ENCODE data around the gene OTUD6A. TPM values are rescaled to one million over a fixed set of nuclear protein-coding genes. Genes with fewer than 3 reads are reported as not detected.

OTUD6A gene
- not detected in 2 replicates for total RNA-seq

- no peak for DNase-seq (ENCODE audit: low read depth, low spot score)
These were observed at the start of gene OTUD6A for GRCh38 chrX:70062076-70062475. OTUD6A (plus strand) TSS chrX:70062457; CDS start chrX:70062525, 68 bp downstream.

DNA sequence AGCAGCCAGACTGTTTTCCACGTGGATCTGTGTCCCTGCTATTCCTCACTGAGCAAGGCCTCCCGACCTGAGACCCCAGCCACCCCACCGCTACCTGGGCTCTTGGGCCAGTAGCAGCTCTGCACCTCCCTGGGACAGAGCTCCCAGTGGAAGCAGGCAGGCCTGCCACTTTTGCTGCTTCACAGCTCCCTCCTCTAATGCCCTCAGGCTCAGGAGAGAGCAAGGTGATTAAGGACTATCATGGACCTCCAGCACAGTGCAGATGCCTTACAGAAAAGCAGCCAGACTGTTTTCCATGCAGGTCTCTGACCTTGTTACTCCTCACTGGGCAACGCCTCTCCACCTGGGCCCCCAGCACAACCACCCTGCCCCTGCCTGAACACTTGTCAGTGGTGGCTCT is 49.5 kb upstream of the OTUD6A start:
- DNase-seq (ENCODE audit: low read depth, low spot score), result no peak

DNA sequence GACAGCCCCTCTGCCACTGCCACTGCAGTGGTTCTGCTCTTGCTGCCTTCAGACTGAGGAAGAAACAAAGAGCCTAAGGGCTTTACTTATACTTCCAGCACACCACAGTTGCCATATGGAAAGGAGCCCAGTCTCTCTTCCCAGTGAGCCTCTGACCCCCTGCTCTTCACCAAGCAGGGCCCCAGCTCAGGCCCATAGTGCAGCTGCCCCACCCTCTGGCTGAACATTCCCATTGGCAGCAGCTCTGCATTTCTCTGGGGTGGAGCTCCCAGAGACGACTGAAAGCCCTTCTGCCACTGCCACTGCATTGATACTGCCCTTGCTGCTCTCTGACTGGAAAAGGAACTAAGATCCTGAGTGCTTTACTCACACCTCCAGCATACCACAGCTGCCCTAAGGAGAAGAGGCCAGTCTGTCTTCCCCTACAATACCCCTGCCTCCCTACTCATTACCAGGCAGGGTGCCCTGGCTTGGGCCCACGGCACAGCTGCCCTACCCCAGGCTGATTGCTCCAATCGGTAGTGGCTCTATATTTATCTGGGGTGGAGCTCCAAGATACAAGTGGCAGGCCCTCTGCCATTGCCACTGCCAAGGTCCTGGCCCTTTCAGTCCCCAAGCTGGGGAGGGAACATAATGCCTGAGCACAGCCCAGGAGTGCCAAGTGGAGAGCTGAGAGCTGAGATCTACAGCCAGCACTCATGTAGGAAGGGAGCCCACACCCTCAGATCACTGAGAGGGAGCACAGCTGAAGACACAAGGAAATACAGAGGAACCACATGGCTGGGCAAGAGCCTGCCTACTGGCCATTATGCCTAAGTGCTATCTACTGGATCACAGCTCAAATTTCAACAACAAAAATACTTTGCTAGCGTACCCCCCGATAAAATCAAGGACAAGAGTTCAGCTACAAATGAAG is 48.5 kb upstream of the OTUD6A start:
- DNase-seq (ENCODE audit: low read depth, low spot score), result no peak

- DNase-seq (ENCODE audit: low read depth, low spot score), result no peak
These were observed 45.7 kb upstream of the OTUD6A start for GRCh38 chrX:70016513-70016912.

- no peak for DNase-seq (ENCODE audit: low read depth, low spot score)
These were observed 39.6 kb upstream of the OTUD6A start for GRCh38 chrX:70022616-70023015.

- DNase-seq (ENCODE audit: low read depth, low spot score), result peak; percentile 50
These were observed 36.8 kb upstream of the OTUD6A start for GRCh38 chrX:70025464-70025863.

DNA sequence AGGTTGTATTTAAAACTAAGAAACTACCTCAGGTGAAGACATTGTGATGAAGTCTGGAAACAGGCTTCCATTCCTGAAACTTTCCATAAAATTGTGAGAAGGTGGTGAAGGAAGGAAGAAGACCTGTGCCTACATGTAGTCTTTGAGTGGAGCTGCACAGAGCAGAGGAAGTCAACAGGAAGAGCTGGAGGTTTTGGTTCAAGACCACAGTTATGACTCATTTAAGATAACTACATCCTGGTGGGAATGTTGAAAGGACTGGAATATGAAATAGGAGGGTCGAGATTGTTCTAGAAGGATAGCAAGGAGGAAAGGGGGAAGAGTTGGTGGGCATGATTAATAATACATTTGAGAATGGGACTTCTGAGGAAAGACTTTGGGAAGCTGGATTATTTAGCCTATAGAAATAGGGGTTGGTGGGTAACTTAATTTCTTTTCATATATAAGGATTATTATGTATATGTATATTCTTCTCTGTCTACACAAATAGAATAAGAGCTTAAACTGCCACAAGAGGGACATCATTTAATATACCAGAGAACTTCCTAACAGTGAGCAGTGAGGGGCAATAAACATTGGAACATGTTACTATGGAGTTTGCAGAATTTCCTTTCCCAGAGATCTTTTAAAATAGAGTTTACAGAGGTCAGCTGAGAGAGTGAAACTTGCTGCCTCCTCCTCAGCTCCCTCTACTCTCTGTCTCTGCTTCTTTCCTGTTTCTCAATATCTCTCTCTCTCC is 36.0 kb upstream of the OTUD6A start:
- DNase-seq (ENCODE audit: low read depth, low spot score), result peak; percentile 40

GRCh38 chrX:70026851-70027200 is 35.4 kb upstream of the OTUD6A start:
- peak; percentile 30 for DNase-seq (ENCODE audit: low read depth, low spot score)

- no peak for DNase-seq (ENCODE audit: low read depth, low spot score)
These were observed 32.4 kb upstream of the OTUD6A start for GRCh38 chrX:70029863-70030262.

GRCh38 chrX:70030301-70030767 is 31.9 kb upstream of the OTUD6A start:
- DNase-seq (ENCODE audit: low read depth, low spot score), result no peak

GRCh38 chrX:70032792-70033191 is 29.5 kb upstream of the OTUD6A start:
- no peak for DNase-seq (ENCODE audit: low read depth, low spot score)

DNA sequence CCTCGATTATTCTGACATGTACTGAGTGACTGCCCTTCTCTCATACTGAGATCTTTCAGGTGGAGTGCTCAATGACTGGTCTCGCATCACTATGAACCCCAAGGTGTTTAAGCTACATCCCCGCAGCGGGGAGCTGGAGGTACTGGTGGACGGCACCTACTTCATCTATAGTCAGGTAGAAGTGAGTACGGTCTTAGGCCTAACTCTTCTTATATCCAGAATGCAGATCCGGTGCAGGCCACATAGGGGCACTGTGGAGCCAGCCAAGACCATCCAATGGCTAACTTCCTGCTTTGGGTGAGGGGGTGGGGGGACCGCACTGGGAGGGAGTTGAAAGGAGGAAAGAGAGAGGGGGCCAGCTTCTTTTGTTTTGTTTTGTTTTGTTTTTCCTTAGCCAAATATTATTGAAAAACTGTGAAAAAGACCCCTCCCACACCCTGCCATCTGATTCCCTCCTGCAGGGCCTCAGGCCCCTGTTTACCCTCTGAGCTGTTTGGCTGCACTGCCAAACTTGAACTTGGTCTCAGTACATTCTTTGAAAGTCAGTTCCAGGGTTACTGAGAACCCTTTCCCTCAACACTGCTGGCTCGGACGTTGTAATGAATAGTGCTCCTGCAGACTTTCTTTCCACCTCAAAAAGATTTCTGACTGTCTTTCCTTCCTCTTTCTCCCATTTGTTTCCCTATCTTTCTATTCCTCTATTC is 28.8 kb upstream of the OTUD6A start:
- no peak for DNase-seq (ENCODE audit: low read depth, low spot score)

- no peak for DNase-seq (ENCODE audit: low read depth, low spot score)
These were observed 27.6 kb upstream of the OTUD6A start for GRCh38 chrX:70034646-70035045.

DNA sequence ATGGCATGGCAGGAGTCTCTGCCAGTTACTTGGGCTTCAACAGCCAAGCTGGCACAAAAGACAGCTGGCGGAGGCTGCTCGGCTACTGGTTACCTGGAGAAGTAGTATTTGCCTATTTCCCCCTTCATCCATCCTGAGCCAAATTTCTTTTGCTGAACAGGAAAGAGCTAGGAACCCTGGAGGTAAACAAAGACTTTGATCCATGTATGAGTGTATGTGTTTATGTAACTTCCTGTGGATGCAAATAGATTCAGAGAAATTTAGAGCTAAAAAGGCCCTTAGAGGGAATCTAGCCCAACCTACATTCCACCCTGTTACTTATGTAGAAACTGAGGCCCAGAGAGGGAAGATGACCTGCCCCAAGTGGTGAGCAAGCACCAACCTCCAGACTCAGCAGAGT is 23.7 kb upstream of the OTUD6A start:
- no peak for DNase-seq (ENCODE audit: low read depth, low spot score)

DNA sequence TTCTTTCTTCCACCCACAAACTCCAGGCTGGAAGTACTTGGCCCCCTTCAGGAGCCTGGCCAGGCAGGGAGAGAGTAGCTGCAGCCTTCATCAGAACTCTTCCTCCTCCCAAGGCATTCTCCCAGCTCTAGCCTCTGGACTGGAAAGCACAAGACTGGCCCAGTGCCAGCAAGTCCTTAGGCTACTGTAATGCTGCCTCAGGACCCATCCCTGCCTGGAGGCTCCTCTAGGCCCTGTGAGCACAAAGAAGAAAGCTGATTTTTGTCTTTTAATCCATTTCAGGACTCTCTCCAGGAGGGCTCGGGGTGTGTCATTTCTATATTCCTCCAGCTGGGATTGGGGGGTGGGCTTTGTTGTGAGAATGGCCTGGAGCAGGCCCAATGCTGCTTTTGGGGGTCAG is 23.3 kb upstream of the OTUD6A start:
- no peak for DNase-seq (ENCODE audit: low read depth, low spot score)

DNA sequence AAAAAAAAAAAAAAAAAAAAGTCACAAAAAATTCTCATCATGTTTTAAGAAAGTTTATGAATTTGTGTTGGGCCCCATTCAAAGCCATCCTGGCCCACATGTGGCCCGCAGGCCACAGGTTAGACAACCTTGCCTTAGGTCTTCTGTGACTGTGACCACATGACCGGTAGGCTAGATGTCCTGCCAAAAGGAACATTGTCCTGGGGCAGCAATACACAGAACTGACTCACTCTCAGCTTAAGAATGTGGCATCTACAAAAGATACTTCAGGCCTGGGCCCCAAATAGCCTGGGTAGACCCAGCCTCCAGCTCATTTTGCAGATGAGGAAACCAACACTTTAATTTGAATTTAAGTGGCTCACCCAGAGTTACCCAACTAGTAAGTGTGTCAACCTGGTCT is 22.5 kb upstream of the OTUD6A start:
- no peak for DNase-seq (ENCODE audit: low read depth, low spot score)

- no peak for DNase-seq (ENCODE audit: low read depth, low spot score)
These were observed 20.3 kb upstream of the OTUD6A start for GRCh38 chrX:70041993-70042392.

DNA sequence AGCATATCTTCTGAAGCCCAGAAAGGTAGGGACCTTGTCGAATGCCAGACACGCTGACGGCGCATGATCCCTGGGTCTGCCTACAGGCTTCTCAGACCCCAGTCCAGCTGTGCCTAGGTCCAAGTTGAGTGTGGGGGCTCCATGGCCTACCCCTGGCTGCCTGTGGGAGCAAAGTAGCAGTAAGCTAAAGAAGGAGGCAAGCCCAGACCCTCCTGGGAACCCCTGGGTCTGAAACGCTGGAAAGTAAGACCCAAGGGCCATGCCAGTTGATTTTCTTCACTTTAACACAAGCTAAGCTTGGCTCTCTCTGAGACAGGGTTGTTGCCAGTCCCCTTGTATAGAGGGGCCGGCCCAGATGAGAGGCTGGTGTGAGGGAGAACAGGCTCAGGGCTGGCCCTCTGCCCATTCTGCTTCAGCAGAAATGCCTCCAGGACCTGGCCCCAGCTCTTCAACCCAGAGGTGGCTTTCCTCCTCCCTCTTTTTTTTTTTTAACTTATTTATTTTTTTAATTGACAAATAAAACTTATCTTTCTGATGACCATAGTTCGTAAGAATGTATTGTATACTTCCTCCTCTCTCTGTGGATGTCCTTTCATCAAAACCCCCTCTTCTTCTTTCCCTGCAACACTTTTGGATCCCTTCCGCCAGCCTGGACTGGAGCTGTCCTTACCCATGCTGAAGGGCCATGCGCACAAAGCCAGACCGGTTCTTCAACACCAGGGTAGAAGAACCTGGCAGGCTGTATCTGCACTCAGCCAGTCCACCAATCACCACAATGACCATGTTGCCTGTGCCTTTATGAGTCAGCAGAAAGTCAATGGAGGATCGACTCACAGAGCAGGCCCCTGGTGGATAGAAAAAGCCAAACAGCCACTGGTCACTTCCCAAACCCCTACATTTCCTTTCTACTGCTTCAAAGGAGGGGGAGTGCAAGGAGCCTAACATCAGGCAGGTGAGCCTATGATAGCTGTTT is 19.6 kb upstream of the OTUD6A start:
- DNase-seq (ENCODE audit: low read depth, low spot score), result no peak

DNA sequence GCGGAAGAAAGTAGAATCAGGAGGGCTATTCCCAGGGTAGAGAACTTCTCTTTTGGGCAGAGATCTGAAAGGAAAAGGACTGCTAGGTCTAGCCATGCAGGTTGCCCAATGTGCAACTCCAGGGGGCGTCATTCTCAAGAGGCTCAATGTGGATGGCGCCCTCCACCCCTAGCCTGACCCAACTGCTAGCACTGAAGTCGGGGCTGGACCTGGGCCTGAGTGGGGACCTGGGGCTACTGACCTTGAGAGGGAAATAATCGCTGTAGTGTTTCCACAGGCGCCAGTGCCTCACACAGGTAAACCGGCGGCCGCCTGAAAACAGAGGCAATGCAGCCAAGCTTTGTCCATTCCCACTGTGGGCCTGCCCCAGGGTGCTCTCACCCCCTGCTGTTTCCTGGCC is 18.6 kb upstream of the OTUD6A start:
- DNase-seq (ENCODE audit: low read depth, low spot score), result no peak

DNA sequence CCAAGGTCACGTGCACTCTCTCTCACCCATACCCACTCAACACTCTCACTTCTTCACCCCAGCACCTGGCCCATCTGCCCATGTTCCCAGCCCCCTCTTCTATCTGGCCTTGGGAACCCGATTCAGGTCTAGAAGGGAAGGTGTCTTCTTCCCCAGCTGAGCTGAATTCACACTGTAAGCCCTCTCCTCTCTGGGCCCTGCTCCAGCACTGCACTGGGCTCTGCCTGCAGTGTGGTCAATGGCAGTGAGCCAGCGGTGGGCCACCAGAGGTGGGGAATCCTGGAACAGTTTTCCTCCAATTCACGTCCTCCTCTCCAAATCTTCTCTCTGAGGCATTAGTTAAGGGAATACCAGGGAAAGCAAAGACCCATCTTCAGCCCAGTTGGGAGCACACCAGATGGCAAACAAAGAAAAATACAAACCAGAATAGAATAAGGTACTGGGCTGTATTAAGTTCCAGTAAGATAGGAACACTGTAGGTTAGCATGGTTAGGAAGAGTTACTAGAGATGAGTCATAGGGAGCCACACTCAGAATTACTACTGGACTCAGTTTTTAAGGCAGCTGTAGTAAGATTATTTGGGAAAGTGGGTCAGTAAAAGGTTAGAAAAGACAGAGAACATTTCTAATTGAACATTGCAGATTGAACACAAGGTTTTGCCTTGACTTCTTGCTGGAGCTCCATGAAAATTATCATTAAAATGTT is 17.6 kb upstream of the OTUD6A start:
- no peak for DNase-seq (ENCODE audit: low read depth, low spot score)

Data from pulmonary artery endothelial cell (primary cell).